Esophagus squamous epithelium (tissue), 4 donors: ENCODE results near the gene RAPGEF5.

Experiments used
- POLR2A ChIP-seq, 4 donors: fragments of 450-650 bp; IDR thresholded peaks; one replicate each; pipeline ENCODE4 v1.6.1; 2017; ENCODE audit warnings: antibody characterized with exemption in 4 of 4, mild to moderate bottlenecking in 4 of 4, moderate library complexity in 3 of 4
- TF ChIP-seq, protein P1 (sequence below), 6 experiments: fragments of 450-650 bp in 4 of 6; fragments of 200-600 bp in 2 of 6; sonication (generic) in 2 of 6; IDR thresholded peaks; one replicate each; pipeline ENCODE4 v1.5.1; 2016 to 2019; ENCODE audit warnings: antibody characterized with exemption in 6 of 6, mild to moderate bottlenecking in 4 of 6, moderate library complexity in 4 of 6

DNA sequence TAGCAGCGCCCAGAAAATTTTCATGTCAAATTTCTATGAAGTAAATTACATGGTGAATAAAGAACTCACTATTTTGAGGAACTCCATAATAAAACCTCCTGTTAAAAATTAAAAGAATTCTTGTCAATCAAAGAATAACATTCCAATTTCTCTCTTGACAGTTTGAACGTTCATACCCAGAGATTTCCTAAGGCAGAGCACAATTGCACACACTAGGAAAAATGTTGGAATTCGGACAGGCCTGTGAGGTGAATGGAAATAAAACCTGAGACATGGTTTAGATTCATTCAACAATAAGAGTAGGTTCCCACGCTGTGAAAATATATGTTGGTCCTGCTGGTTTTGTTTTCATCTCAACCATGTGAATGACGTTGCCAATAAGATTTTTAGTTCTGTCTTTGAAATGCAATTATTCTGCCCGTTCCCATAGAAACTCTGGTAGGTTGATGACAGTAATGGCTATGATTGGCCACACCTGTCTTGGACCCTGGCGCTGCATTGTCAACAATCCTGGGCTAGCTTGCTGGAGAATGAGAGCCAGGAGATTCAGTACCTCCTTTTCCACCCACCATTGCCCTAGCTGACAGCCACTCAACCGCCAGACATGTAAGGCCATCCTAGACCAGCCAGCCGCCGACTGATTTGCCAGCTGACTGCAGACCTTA lies 43.3 kb upstream of the RAPGEF5 start:
- no peak for TF ChIP-seq POLR2A (IDR thresholded peaks at IDR 0.05)
- TF ChIP-seq, protein P1, sequence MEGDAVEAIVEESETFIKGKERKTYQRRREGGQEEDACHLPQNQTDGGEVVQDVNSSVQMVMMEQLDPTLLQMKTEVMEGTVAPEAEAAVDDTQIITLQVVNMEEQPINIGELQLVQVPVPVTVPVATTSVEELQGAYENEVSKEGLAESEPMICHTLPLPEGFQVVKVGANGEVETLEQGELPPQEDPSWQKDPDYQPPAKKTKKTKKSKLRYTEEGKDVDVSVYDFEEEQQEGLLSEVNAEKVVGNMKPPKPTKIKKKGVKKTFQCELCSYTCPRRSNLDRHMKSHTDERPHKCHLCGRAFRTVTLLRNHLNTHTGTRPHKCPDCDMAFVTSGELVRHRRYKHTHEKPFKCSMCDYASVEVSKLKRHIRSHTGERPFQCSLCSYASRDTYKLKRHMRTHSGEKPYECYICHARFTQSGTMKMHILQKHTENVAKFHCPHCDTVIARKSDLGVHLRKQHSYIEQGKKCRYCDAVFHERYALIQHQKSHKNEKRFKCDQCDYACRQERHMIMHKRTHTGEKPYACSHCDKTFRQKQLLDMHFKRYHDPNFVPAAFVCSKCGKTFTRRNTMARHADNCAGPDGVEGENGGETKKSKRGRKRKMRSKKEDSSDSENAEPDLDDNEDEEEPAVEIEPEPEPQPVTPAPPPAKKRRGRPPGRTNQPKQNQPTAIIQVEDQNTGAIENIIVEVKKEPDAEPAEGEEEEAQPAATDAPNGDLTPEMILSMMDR (IDR thresholded peaks at IDR 0.05): no peak
